D721Med (cell line): ENCODE measurements around the gene FCER2.
"Not testable (repeated sequence)": the region's sequence is repeated elsewhere in the genome, so short reads cannot be mapped to it uniquely, and the experiment has no call there.

Source experiments
- DNase-seq: peaks from one replicate; pipeline ENCODE4 v3.0.0; 2011; ENCODE audit warnings: low spot score; ENCODE audit not compliant: insufficient read length
- FAIRE-seq: peaks from 2 replicates; lab custom pipeline; 2011; peaks lifted over from hg19 to GRCh38; lab: Jason Lieb, UNC
- CTCF ChIP-seq: IDR thresholded peaks from 2 replicates; pipeline ENCODE4 v1.5.1; 2012; ENCODE audit warnings: mild to moderate bottlenecking, control low read depth; ENCODE audit not compliant: insufficient read depth; ENCODE audit errors: missing control alignments

FCER2 gene

GRCh38 chr19:7648265-7649014 lies 53.5 kb downstream of the FCER2 start:
- no peak for DNase-seq
- TF ChIP-seq CTCF, result no peak
- FAIRE-seq, result no peak

GRCh38 chr19:7647156-7647555 lies 54.8 kb downstream of the FCER2 start:
- no peak for TF ChIP-seq CTCF
- no peak for FAIRE-seq
- DNase-seq, result no peak

DNA sequence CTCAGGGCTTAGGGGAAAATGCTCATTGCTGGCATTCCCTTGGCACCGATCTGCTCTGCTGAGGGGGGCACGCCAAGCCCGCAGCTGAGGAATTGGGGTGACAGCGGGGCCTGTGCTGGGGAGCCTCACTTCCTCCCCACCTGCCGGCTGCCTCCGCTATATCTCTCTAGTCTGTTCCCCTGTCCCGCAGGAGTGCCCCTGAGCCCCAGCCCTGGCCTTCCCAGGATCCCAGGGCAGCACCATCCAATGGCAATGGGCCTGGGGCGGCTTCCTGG lies 55.6 kb downstream of the FCER2 start:
- no peak for TF ChIP-seq CTCF
- FAIRE-seq (no peak), DNase-seq (no peak)

DNA sequence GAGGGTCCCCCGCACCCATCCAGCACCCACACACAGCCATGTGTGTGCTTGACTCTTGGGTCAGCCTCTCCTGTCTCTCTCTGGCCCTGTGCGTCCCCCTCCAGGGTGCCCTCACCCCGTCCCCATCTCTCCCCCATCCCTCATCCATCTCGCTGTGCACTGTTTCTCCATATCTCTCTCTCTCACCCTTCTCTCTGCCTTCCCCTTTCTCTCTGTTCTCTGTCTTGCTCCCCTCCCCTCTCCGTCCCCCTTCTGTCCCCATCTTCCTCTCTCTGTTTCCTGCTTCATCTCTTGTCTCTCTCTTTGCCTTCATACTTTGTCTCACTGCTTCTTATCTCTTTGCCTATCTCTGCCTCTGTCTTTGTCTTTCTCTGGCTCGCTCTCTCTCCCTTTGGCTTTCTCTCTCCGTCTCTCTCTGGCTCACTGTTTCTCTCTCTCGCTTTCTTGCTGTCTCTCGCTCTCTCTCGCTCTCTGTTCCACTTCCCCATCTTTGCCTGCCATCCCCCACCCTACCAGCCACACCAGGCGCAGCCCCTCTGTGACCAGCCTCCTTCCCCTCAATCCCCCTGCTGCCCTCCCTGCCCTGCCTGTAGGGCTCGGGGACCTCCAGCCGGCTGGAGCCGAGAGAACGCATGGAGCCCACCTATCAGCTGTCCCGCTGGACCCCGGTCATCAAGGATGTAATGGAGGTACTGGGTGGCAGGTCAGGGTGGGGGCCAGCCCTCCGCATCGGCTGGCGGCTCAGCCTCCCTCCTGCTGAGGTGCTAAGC lies 56.1 kb downstream of the FCER2 start:
- no peak for TF ChIP-seq CTCF
- FAIRE-seq (no peak), DNase-seq (no peak)

- TF ChIP-seq CTCF, result no peak
- FAIRE-seq (no peak), DNase-seq (no peak)
Observed at GRCh38 chr19:7645163-7645562, 56.8 kb downstream of the FCER2 start.

DNA sequence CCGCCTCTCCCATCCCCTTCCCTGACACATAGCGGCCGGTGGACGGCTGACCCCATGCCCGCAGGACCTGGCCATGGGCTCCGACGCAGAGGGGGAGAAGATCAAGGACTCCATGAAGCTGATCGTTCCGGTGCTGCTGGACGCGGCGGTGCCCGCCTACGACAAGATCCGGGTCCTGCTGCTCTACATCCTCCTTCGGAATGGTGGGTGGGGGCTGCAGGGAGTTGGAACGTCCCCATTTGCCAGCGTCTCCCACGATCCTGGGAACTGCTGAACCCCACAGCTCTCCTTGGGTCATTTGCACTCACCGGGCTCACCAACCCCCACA lies 57.4 kb downstream of the FCER2 start:
- DNase-seq (no peak), FAIRE-seq (no peak)
- TF ChIP-seq CTCF, result no peak

GRCh38 chr19:7643629-7644549 lies 58.0 kb downstream of the FCER2 start:
- FAIRE-seq, DNase-seq: not testable (repeated sequence)
